Measurements from ENCODE around the gene ITGB6.

Gene ITGB6

GRCh38 chr2:160167089-160167740 is 32.9 kb downstream of the ITGB6 start:
- Histone ChIP-seq H3F3A (ENCODE audit: insufficient read depth, low read length) (no peaks in the 10 kb centered on the region), H3K4me1 (ENCODE audit: insufficient read depth, low read length, severe bottlenecking) (no peaks in the 10 kb centered on the region), H3K27me3 (ENCODE audit: insufficient read depth, low read length) (no peaks in the 10 kb centered on the region), H3K4me2 (ENCODE audit: low read length) (no peak overlapping the region), H4K20me1 (ENCODE audit: insufficient read depth, low read length) (no peaks in the 10 kb centered on the region), H3K79me2 (ENCODE audit: insufficient read depth, low read length) (no peaks in the 10 kb centered on the region), H3K9me2 (ENCODE audit: low read depth, low read length) (no peaks in the 10 kb centered on the region), H3K36me3 (ENCODE audit: insufficient read depth, low read length) (no peaks in the 10 kb centered on the region), H3K27ac (ENCODE audit: low read depth, low read length, poor library complexity, severe bottlenecking) (no peak overlapping the region), H3K9me3 (ENCODE audit: low read length) (no peaks in the 10 kb centered on the region), H2AFZ (ENCODE audit: low read length) (no peak overlapping the region), H3K9ac (ENCODE audit: low read length) (no peak overlapping the region), H3K4me3 (ENCODE audit: low read depth, low read length, poor library complexity, severe bottlenecking) (no peak overlapping the region)
- no peak for TF ChIP-seq EZH2 (IDR thresholded peaks at IDR 0.05; ENCODE audit: borderline replicate concordance, low read length)
- TF ChIP-seq, protein P1, sequence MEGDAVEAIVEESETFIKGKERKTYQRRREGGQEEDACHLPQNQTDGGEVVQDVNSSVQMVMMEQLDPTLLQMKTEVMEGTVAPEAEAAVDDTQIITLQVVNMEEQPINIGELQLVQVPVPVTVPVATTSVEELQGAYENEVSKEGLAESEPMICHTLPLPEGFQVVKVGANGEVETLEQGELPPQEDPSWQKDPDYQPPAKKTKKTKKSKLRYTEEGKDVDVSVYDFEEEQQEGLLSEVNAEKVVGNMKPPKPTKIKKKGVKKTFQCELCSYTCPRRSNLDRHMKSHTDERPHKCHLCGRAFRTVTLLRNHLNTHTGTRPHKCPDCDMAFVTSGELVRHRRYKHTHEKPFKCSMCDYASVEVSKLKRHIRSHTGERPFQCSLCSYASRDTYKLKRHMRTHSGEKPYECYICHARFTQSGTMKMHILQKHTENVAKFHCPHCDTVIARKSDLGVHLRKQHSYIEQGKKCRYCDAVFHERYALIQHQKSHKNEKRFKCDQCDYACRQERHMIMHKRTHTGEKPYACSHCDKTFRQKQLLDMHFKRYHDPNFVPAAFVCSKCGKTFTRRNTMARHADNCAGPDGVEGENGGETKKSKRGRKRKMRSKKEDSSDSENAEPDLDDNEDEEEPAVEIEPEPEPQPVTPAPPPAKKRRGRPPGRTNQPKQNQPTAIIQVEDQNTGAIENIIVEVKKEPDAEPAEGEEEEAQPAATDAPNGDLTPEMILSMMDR (IDR thresholded peaks at IDR 0.05; ENCODE audit: low read length) = no peak

DNA sequence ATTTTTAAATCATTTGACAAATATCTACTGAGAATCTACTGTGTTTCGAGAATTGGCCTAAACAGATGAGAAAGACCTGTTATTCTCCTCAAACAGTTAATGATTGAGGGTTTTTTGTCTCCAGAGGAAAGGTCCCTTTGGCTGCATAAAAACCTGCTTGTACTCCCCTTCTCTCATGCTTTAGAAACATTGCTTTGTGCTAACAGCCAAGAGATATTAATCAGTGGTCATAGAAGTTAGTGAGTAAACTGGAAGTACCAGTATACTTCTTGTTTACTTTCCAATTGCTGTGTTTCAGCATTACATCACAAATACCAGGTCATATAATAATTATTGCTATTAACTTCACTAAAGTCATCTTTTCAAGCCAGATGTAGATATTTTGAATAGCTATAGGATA is 34.1 kb downstream of the ITGB6 start:
- no peaks in the 10 kb centered on the region for H3K9me3 ChIP-seq (ENCODE audit: low read length)
- no peaks in the 10 kb centered on the region for H3F3A ChIP-seq (ENCODE audit: insufficient read depth, low read length)
- H3K9me2 ChIP-seq (ENCODE audit: low read depth, low read length) = no peaks in the 10 kb centered on the region
- no peaks in the 10 kb centered on the region for H3K27me3 ChIP-seq (ENCODE audit: insufficient read depth, low read length)
- no peak for TF ChIP-seq EZH2 (IDR thresholded peaks at IDR 0.05; ENCODE audit: borderline replicate concordance, low read length)
- TF ChIP-seq, protein P1 (IDR thresholded peaks at IDR 0.05; ENCODE audit: low read length) = no peak
- H3K4me3 ChIP-seq (ENCODE audit: low read depth, low read length, poor library complexity, severe bottlenecking) = no peak overlapping the region
- H3K79me2 ChIP-seq (ENCODE audit: insufficient read depth, low read length) = no peaks in the 10 kb centered on the region
- no peak overlapping the region for H2AFZ ChIP-seq (ENCODE audit: low read length)
- H3K36me3 ChIP-seq (ENCODE audit: insufficient read depth, low read length) = no peaks in the 10 kb centered on the region
- no peak overlapping the region for H3K4me2 ChIP-seq (ENCODE audit: low read length)
- no peak overlapping the region for H3K9ac ChIP-seq (ENCODE audit: low read length)
- no peak overlapping the region for H3K27ac ChIP-seq (ENCODE audit: low read depth, low read length, poor library complexity, severe bottlenecking)
- no peaks in the 10 kb centered on the region for H3K4me1 ChIP-seq (ENCODE audit: insufficient read depth, low read length, severe bottlenecking)
- H4K20me1 ChIP-seq (ENCODE audit: insufficient read depth, low read length) = no peaks in the 10 kb centered on the region

DNA sequence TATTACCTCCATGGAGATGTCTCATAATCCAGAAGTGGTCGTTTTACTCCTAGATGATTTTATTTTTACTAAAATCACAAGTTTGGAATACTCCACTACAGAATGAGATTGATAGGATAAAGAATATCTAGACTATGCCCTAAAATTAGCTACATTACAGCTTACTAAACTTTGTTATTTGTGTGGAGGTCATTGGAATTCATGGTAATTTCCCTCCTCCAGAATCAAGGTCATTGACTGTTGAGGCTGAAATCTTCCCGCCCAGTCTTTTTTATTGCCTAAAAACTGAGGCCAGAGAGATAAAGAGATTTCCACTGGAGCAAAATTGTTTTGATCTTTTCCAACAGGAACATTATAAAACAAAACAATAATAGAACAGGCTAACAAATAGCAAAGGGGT is 35.0 kb downstream of the ITGB6 start:
- Histone ChIP-seq H3K27me3 (ENCODE audit: insufficient read depth, low read length) (no peaks in the 10 kb centered on the region), H3K4me2 (ENCODE audit: low read length) (no peak overlapping the region)

More for the DNA sequence above, 35.0 kb downstream of the ITGB6 start:
- no peaks in the 10 kb centered on the region for H4K20me1 ChIP-seq (ENCODE audit: insufficient read depth, low read length)
- no peak overlapping the region for H3K4me3 ChIP-seq (ENCODE audit: low read depth, low read length, poor library complexity, severe bottlenecking)
- no peaks in the 10 kb centered on the region for H3K9me2 ChIP-seq (ENCODE audit: low read depth, low read length)
- H3K9ac ChIP-seq (ENCODE audit: low read length) = no peak overlapping the region
- H3K4me1 ChIP-seq (ENCODE audit: insufficient read depth, low read length, severe bottlenecking) = no peaks in the 10 kb centered on the region
- H3K27ac ChIP-seq (ENCODE audit: low read depth, low read length, poor library complexity, severe bottlenecking) = no peak overlapping the region
- H3K36me3 ChIP-seq (ENCODE audit: insufficient read depth, low read length) = no peaks in the 10 kb centered on the region
- no peaks in the 10 kb centered on the region for H3K9me3 ChIP-seq (ENCODE audit: low read length)
- TF ChIP-seq, protein P1 (IDR thresholded peaks at IDR 0.05; ENCODE audit: low read length) = no peak
- TF ChIP-seq EZH2 (IDR thresholded peaks at IDR 0.05; ENCODE audit: borderline replicate concordance, low read length) = no peak
- no peak overlapping the region for H2AFZ ChIP-seq (ENCODE audit: low read length)
- H3F3A ChIP-seq (ENCODE audit: insufficient read depth, low read length) = no peaks in the 10 kb centered on the region
- H3K79me2 ChIP-seq (ENCODE audit: insufficient read depth, low read length) = no peaks in the 10 kb centered on the region

Measured in OCI-LY1 (cell line).